Neural progenitor cell (in vitro differentiated cells): ENCODE results near the gene ARPP19. TPM values are rescaled to one million over a fixed set of nuclear protein-coding genes. Genes with fewer than 3 reads are reported as not detected.
"Not testable (repeated sequence)": the region's sequence is repeated elsewhere in the genome, so short reads cannot be mapped to it uniquely, and the experiment has no call there.

ENCODE experiments used
- DNase-seq: peaks from one replicate; pipeline ENCODE4 v3.0.0-alpha.2; 2016; ENCODE audit warnings: low spot score
- H2AFZ ChIP-seq: fragments of 200-600 bp; sonication (generic); replicated peaks from 2 replicates; pipeline ENCODE4 v1.6.1; 2016; ENCODE audit warnings: antibody characterized with exemption
- H3F3A ChIP-seq: fragments of 200-600 bp; sonication (generic); 2 replicates; pipeline ENCODE4 v1.6.1; 2016; ENCODE audit warnings: antibody characterized with exemption, low read depth
- H3K27ac ChIP-seq: fragments of 200-600 bp; sonication (generic); 2 replicates; pipeline ENCODE4 v1.5.1; 2016; ENCODE audit warnings: mild to moderate bottlenecking
- H3K27me3 ChIP-seq: fragments of 200-600 bp; sonication (generic); 2 replicates; pipeline ENCODE4 v1.6.1; 2016; ENCODE audit warnings: mild to moderate bottlenecking, moderate library complexity
- H3K36me3 ChIP-seq: fragments of 200-600 bp; sonication (generic); 2 replicates; pipeline ENCODE4 v1.5.1; 2016
- H3K4me1 ChIP-seq: fragments of 200-600 bp; sonication (generic); 2 replicates; pipeline ENCODE4 v1.6.1; 2016; ENCODE audit warnings: mixed run types
- H3K4me2 ChIP-seq: fragments of 200-600 bp; sonication (generic); 2 replicates; pipeline ENCODE4 v1.6.1; 2016
- H3K4me3 ChIP-seq: fragments of 200-600 bp; sonication (generic); 2 replicates; pipeline ENCODE4 v1.5.1; 2016
- H3K79me2 ChIP-seq: fragments of 200-600 bp; sonication (generic); 2 replicates; pipeline ENCODE4 v1.6.1; 2016; ENCODE audit warnings: low read depth
- H3K9ac ChIP-seq: fragments of 200-600 bp; sonication (generic); 2 replicates; pipeline ENCODE4 v1.6.1; 2016
- H3K9me3 ChIP-seq: fragments of 200-600 bp; sonication (generic); 2 replicates; pipeline ENCODE4 v1.5.1; 2016; ENCODE audit warnings: low read depth
- H4K20me1 ChIP-seq: fragments of 200-600 bp; sonication (generic); 2 replicates; pipeline ENCODE4 v1.6.1; 2016; ENCODE audit warnings: low read depth
- H3K27ac Mint-ChIP-seq: 3 replicates; pipeline ENCODE4 v1.8.0; 2021; ENCODE audit warnings: mixed read lengths
- H3K27me3 Mint-ChIP-seq: 2 replicates; pipeline ENCODE4 v1.8.0; 2022; ENCODE audit warnings: low read depth, mild to moderate bottlenecking, inconsistent platforms, moderate library complexity, mixed read lengths; ENCODE audit not compliant: insufficient read depth
- H3K36me3 Mint-ChIP-seq: 3 replicates; pipeline ENCODE4 v1.8.0; 2021; ENCODE audit warnings: mixed read lengths
- H3K4me1 Mint-ChIP-seq: 3 replicates; pipeline ENCODE4 v1.8.0; 2021; ENCODE audit warnings: mixed read lengths
- H3K4me3 Mint-ChIP-seq: 3 replicates; pipeline ENCODE4 v1.8.0; 2021; ENCODE audit warnings: mild to moderate bottlenecking, moderate library complexity, mixed read lengths
- H3K9me3 Mint-ChIP-seq: 3 replicates; pipeline ENCODE4 v1.8.0; 2020; ENCODE audit warnings: mixed read lengths
- EZH2 ChIP-seq: fragments of 200-600 bp; sonication (generic); IDR thresholded peaks from 2 replicates; pipeline ENCODE4 v1.6.1; 2017; ENCODE audit warnings: antibody characterized with exemption, mild to moderate bottlenecking, moderate library complexity
- EZH2phosphoT487 ChIP-seq: fragments of 200-600 bp; sonication (generic); IDR thresholded peaks from 2 replicates; pipeline ENCODE4 v1.6.1; 2017; ENCODE audit warnings: antibody characterized with exemption
- total RNA-seq: library from RNA; depleted of rRNA; stranded (reverse); fragments of >200 nt; gene quantifications from 2 replicates; pipeline ENCODE4 v1.2.3, GENCODE V29; 2015; ENCODE audit warnings: low replicate concordance
- TF ChIP-seq, protein P1 (sequence below): fragments of 200-600 bp; sonication (generic); IDR thresholded peaks from 2 replicates; pipeline ENCODE4 v1.5.1; 2017; ENCODE audit warnings: antibody characterized with exemption, mild to moderate bottlenecking

ARPP19 gene
- total RNA-seq, 1 donor from 2014 or later: 276 TPM

- H3K4me3 ChIP-seq: no peak overlapping the region
- no peak overlapping the region for H2AFZ ChIP-seq
- no peak overlapping the region for H3K27ac ChIP-seq
- H3K9ac ChIP-seq: no peak overlapping the region
- H3K4me1 Mint-ChIP-seq: no peaks in the 10 kb centered on the region
- no peaks in the 10 kb centered on the region for H3K27me3 ChIP-seq
- no peaks in the 10 kb centered on the region for H3K79me2 ChIP-seq
- no peak overlapping the region for H3K27ac Mint-ChIP-seq
- H3F3A ChIP-seq: no peaks in the 10 kb centered on the region
- no peaks in the 10 kb centered on the region for H3K9me3 ChIP-seq
- no peak overlapping the region for H3K4me3 Mint-ChIP-seq
- no peaks in the 10 kb centered on the region for H3K36me3 ChIP-seq
- TF ChIP-seq EZH2phosphoT487: no peak
- no peak for TF ChIP-seq EZH2
- TF ChIP-seq, protein P1, sequence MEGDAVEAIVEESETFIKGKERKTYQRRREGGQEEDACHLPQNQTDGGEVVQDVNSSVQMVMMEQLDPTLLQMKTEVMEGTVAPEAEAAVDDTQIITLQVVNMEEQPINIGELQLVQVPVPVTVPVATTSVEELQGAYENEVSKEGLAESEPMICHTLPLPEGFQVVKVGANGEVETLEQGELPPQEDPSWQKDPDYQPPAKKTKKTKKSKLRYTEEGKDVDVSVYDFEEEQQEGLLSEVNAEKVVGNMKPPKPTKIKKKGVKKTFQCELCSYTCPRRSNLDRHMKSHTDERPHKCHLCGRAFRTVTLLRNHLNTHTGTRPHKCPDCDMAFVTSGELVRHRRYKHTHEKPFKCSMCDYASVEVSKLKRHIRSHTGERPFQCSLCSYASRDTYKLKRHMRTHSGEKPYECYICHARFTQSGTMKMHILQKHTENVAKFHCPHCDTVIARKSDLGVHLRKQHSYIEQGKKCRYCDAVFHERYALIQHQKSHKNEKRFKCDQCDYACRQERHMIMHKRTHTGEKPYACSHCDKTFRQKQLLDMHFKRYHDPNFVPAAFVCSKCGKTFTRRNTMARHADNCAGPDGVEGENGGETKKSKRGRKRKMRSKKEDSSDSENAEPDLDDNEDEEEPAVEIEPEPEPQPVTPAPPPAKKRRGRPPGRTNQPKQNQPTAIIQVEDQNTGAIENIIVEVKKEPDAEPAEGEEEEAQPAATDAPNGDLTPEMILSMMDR: no peak
- no peak for DNase-seq
- no peak overlapping the region for H3K4me2 ChIP-seq
- H3K4me1 ChIP-seq: peaks cover 16% of the 10 kb centered on the region
- no peaks in the 10 kb centered on the region for H3K36me3 Mint-ChIP-seq
- no peaks in the 10 kb centered on the region for H3K27me3 Mint-ChIP-seq
- peaks cover 13% of the 10 kb centered on the region for H4K20me1 ChIP-seq
- H3K9me3 Mint-ChIP-seq: no peaks in the 10 kb centered on the region
Observed at GRCh38 chr15:52514482-52514881, 54.3 kb downstream of the ARPP19 start.

DNA sequence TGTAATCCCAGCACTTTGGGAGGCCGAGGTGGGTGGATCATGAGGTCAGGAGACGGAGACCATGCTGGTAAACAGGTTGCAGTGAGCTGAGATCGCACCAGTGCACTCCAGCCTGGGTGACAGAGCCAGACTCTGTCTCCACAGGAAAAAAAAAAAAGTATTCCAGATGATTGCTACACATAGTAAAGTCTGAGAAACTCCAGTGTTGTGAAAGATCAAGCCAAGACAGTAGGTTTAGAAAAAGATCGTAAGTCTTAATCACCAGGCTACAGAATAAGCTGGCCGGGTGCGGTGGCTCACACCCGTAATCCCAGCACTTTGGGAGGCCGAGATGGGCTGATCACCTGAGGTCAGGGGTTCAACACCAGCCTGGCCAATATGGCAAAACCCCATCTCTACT, 56.0 kb downstream of the ARPP19 start:
- peaks cover 21% of the 10 kb centered on the region for H4K20me1 ChIP-seq
- H3K36me3 Mint-ChIP-seq, H3K36me3 ChIP-seq, H3K4me3 Mint-ChIP-seq, H3K9me3 Mint-ChIP-seq, H3K9me3 ChIP-seq, H3K4me1 Mint-ChIP-seq, H3K4me3 ChIP-seq, H3K27ac ChIP-seq, H3K27me3 ChIP-seq, DNase-seq, H2AFZ ChIP-seq, H3F3A ChIP-seq, H3K27me3 Mint-ChIP-seq, H3K9ac ChIP-seq, H3K4me2 ChIP-seq, H3K27ac Mint-ChIP-seq, H3K79me2 ChIP-seq: not testable (repeated sequence)
- peaks cover 24% of the 10 kb centered on the region for H3K4me1 ChIP-seq

GRCh38 chr15:52511084-52511483, 57.7 kb downstream of the ARPP19 start:
- H3K27ac ChIP-seq: no peak overlapping the region
- H2AFZ ChIP-seq: no peak overlapping the region
- H3K36me3 ChIP-seq: no peaks in the 10 kb centered on the region
- H3F3A ChIP-seq: no peaks in the 10 kb centered on the region
- no peaks in the 10 kb centered on the region for H3K9me3 ChIP-seq
- H3K27me3 ChIP-seq: no peaks in the 10 kb centered on the region
- H3K4me2 ChIP-seq: no peak overlapping the region
- no peak for DNase-seq
- H3K36me3 Mint-ChIP-seq: no peaks in the 10 kb centered on the region
- no peak overlapping the region for H3K4me3 ChIP-seq
- H3K4me1 ChIP-seq: peaks cover 24% of the 10 kb centered on the region
- no peaks in the 10 kb centered on the region for H3K9me3 Mint-ChIP-seq
- no peaks in the 10 kb centered on the region for H3K4me1 Mint-ChIP-seq
- peaks cover 21% of the 10 kb centered on the region for H4K20me1 ChIP-seq
- H3K4me3 Mint-ChIP-seq: no peak overlapping the region
- no peak overlapping the region for H3K9ac ChIP-seq
- no peak overlapping the region for H3K27ac Mint-ChIP-seq
- TF ChIP-seq, protein P1: no peak
- TF ChIP-seq EZH2 (no peak), EZH2phosphoT487 (no peak)
- H3K27me3 Mint-ChIP-seq: no peaks in the 10 kb centered on the region
- H3K79me2 ChIP-seq: peaks cover 4% of the 10 kb centered on the region

GRCh38 chr15:52509500-52510245, 59.2 kb downstream of the ARPP19 start:
- H3K36me3 ChIP-seq: no peaks in the 10 kb centered on the region
- no peaks in the 10 kb centered on the region for H3F3A ChIP-seq
- H2AFZ ChIP-seq: no peak overlapping the region
- peak overlapping the region; percentile 12 for H3K4me2 ChIP-seq
- Mint-ChIP-seq H3K4me3 (no peak overlapping the region), H3K36me3 (no peaks in the 10 kb centered on the region), H3K27me3 (no peaks in the 10 kb centered on the region), H3K27ac (no peak overlapping the region), H3K4me1 (no peaks in the 10 kb centered on the region), H3K9me3 (no peaks in the 10 kb centered on the region)
- H3K27ac ChIP-seq: no peak overlapping the region
- peaks cover 24% of the 10 kb centered on the region for H3K4me1 ChIP-seq
- TF ChIP-seq, protein P1: no peak
- no peak for TF ChIP-seq EZH2
- peak; percentile 64 for TF ChIP-seq EZH2phosphoT487
- no peaks in the 10 kb centered on the region for H3K27me3 ChIP-seq
- DNase-seq: peak; percentile 9
- no peak overlapping the region for H3K4me3 ChIP-seq
- peaks cover 8% of the 10 kb centered on the region for H3K79me2 ChIP-seq
- no peak overlapping the region for H3K9ac ChIP-seq
- H4K20me1 ChIP-seq: peaks cover 21% of the 10 kb centered on the region
- no peaks in the 10 kb centered on the region for H3K9me3 ChIP-seq
